Uterus (tissue), 4 donors: Measurements from ENCODE around the gene DUSP6. TPM values are rescaled to one million over a fixed set of nuclear protein-coding genes. Genes with fewer than 3 reads are reported as not detected.

ENCODE experiments used
- DNase-seq, 2 donors: peaks; one replicate each; pipeline ENCODE4 v3.0.0-alpha.2; 2019 to 2020
- H3K27ac ChIP-seq, 2 donors: fragments of 200-600 bp; sonication (generic); 1 replicate in 1 of 2; 2 replicates in 1 of 2; pipeline ENCODE4 v1.5.1; 2016 to 2018
- H3K27me3 ChIP-seq, 2 donors: fragments of 200-600 bp; sonication (generic); one replicate each; pipeline ENCODE4 v1.5.1; 2018 to 2019; ENCODE audit warnings: control low read depth in 1 of 2
- H3K36me3 ChIP-seq, 2 donors: fragments of 200-600 bp; sonication (generic); one replicate each; pipeline ENCODE4 v1.5.1; 2019; ENCODE audit warnings: control low read depth in 1 of 2
- H3K4me1 ChIP-seq, 2 donors: fragments of 200-600 bp; sonication (generic); one replicate each; pipeline ENCODE4 v1.5.1; 2018 to 2019; ENCODE audit warnings: control low read depth in 1 of 2
- H3K4me3 ChIP-seq, 2 donors: fragments of 200-600 bp; sonication (generic); 1 replicate in 1 of 2; 2 replicates in 1 of 2; pipeline ENCODE4 v1.5.1; 2018 to 2019; ENCODE audit warnings: mild to moderate bottlenecking in 1 of 2
- H3K9me3 ChIP-seq, 2 donors: fragments of 200-600 bp; sonication (generic); one replicate each; pipeline ENCODE4 v1.5.1; 2019; ENCODE audit warnings: control low read depth in 1 of 2
- POLR2A ChIP-seq, 2 donors: fragments of 450-650 bp; IDR thresholded peaks; one replicate each; pipeline ENCODE4 v1.6.1; 2016; ENCODE audit warnings: antibody characterized with exemption in 2 of 2, mild to moderate bottlenecking in 1 of 2, moderate library complexity in 1 of 2
- intact Hi-C: fragments of 100-400 bp; cut with DNase I; formaldehyde crosslinking; loops from one replicate; pipeline ENCODE4 v1.15.1; 2023; ENCODE audit warnings: low total_unique reads
- total RNA-seq, 4 donors: library from RNA; depleted of rRNA in 3 of 4; stranded (reverse); fragments of >200 nt in 3 of 4; gene quantifications; one replicate each; pipeline versions ENCODE4 v1.1.0 to v1.2.4, GENCODE V29; 2014 to 2023
- TF ChIP-seq, protein P1 (sequence below), 4 experiments: fragments of 200-600 bp in 2 of 4; fragments of 450-650 bp in 2 of 4; sonication (generic) in 2 of 4; IDR thresholded peaks; one replicate each; pipeline ENCODE4 v1.5.1; 2016 to 2019; ENCODE audit warnings: antibody characterized with exemption in 4 of 4, mild to moderate bottlenecking in 2 of 4, moderate library complexity in 1 of 4
- donor health status: DM: yes; HTN: yes; CAD: no.

The DUSP6 gene
- total RNA-seq, 4 donors from 2014 or later, result 28.7 to 103 (median 77.6) TPM

DNA sequence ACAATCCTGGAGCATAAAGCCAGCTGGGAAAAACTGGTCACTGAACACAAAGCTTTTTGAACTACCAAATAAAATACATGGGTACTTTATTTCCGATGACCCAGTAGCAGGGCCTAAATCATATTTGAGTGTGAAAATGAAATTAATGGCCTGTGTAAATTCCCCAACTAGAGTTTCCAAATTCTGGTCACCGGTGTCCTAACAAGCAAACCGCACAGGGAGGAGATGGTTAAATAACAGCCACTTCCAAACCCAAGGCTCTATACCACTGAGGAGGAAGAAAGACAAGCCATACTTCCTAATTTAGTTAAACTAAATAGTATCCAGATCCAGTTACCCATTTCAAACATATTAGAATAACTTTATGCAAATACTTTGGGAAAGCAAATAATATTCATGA, 40.1 kb upstream of the DUSP6 start:
- intact Hi-C loops, result no loop called here
- no peak overlapping the region for H3K4me3 ChIP-seq
- no peak for DNase-seq
- H3K27ac ChIP-seq, result no peak overlapping the region
- no peaks in the 10 kb centered on the region for H3K4me1 ChIP-seq
- no peaks in the 10 kb centered on the region for H3K36me3 ChIP-seq
- TF ChIP-seq, protein P1, sequence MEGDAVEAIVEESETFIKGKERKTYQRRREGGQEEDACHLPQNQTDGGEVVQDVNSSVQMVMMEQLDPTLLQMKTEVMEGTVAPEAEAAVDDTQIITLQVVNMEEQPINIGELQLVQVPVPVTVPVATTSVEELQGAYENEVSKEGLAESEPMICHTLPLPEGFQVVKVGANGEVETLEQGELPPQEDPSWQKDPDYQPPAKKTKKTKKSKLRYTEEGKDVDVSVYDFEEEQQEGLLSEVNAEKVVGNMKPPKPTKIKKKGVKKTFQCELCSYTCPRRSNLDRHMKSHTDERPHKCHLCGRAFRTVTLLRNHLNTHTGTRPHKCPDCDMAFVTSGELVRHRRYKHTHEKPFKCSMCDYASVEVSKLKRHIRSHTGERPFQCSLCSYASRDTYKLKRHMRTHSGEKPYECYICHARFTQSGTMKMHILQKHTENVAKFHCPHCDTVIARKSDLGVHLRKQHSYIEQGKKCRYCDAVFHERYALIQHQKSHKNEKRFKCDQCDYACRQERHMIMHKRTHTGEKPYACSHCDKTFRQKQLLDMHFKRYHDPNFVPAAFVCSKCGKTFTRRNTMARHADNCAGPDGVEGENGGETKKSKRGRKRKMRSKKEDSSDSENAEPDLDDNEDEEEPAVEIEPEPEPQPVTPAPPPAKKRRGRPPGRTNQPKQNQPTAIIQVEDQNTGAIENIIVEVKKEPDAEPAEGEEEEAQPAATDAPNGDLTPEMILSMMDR (IDR thresholded peaks at IDR 0.05), result no peak
- TF ChIP-seq POLR2A (IDR thresholded peaks at IDR 0.05), result no peak
- H3K9me3 ChIP-seq, result no peaks in the 10 kb centered on the region
- H3K27me3 ChIP-seq, result no peaks in the 10 kb centered on the region

DNA sequence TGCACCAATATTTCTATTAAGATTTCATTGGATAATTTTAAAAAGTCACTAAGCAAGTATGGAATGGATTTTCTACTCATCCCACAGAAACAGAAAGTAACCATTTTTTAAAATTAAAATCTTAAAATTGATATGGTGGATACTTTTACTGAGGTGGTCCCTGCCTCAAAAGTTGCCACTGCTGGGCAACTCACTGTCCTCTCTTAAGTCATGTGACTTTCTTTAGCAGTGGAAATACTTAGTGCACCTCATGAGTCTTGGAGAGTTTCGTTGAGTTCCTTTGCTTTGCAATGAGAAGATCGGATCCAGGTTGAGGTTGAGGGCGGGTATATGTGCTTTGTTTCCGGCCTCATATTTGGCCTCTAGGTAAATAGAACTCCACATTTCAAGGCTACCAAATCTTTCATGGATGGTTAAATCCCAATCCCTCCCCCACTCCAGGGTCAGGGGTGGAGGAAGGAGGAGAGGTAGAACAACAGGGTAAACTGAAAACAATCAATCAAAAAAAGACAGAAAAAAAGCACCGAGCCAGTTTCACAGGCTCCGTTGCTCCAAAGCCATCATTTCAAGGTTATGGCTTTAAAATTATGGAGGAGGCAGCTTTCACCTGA, 39.5 kb upstream of the DUSP6 start:
- Histone ChIP-seq H3K27ac (no peak overlapping the region), H3K27me3 (no peaks in the 10 kb centered on the region), H3K9me3 (no peaks in the 10 kb centered on the region), H3K36me3 (no peaks in the 10 kb centered on the region), H3K4me1 (no peaks in the 10 kb centered on the region), H3K4me3 (no peak overlapping the region)
- TF ChIP-seq, protein P1 (IDR thresholded peaks at IDR 0.05), result no peak
- TF ChIP-seq POLR2A (IDR thresholded peaks at IDR 0.05), result no peak
- DNase-seq, result no peak
- intact Hi-C loops, result no loop called here

DNA sequence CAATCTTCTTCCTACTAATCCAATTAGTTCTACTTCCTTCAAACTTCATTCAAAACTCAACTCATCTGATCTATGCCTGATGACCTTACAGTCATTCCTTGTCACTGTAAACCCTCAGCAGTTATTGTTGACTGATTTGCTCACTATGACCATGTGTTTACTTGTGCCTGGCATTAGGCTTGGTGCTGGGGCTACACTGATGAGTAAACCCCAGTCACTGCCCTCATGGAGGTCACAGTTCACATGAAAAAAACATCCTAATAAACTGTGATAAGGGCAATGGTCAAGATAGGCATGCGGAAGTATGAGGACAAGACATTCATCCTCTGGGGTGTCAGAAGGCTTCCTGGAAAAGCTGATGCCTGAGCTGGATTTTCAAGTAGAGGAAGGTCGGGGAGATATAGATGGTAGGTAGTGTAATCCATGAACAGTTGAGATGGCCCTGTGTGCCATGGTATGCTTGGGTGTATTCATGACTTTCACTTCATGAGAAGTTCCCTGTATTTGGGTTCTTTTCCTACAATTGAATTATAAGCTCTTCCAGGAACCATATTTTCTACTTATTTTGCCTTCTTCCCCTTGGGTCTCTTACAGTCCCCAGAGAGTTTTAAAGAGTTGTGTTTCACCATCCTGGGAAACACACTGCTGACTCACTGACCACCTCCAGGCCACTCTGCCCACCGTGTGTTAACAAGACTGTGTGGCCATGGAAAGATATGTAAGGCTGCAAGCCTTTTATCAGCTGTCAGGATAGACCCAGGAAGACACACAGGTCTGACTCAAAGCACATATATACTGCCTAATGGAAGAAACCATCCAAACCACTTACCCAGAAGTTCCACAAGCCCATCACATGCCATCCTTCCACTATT, 38.7 kb upstream of the DUSP6 start:
- peak overlapping the region in 1 of 2 donors; percentile 68 for H3K27ac ChIP-seq
- no peaks in the 10 kb centered on the region for H3K27me3 ChIP-seq
- H3K4me1 ChIP-seq, result no peaks in the 10 kb centered on the region
- intact Hi-C loops, result no loop called here
- no peak overlapping the region for H3K4me3 ChIP-seq
- DNase-seq, result no peak
- H3K9me3 ChIP-seq, result no peaks in the 10 kb centered on the region
- H3K36me3 ChIP-seq, result no peaks in the 10 kb centered on the region
- no peak for TF ChIP-seq POLR2A (IDR thresholded peaks at IDR 0.05)
- TF ChIP-seq, protein P1 (IDR thresholded peaks at IDR 0.05), result no peak

DNA sequence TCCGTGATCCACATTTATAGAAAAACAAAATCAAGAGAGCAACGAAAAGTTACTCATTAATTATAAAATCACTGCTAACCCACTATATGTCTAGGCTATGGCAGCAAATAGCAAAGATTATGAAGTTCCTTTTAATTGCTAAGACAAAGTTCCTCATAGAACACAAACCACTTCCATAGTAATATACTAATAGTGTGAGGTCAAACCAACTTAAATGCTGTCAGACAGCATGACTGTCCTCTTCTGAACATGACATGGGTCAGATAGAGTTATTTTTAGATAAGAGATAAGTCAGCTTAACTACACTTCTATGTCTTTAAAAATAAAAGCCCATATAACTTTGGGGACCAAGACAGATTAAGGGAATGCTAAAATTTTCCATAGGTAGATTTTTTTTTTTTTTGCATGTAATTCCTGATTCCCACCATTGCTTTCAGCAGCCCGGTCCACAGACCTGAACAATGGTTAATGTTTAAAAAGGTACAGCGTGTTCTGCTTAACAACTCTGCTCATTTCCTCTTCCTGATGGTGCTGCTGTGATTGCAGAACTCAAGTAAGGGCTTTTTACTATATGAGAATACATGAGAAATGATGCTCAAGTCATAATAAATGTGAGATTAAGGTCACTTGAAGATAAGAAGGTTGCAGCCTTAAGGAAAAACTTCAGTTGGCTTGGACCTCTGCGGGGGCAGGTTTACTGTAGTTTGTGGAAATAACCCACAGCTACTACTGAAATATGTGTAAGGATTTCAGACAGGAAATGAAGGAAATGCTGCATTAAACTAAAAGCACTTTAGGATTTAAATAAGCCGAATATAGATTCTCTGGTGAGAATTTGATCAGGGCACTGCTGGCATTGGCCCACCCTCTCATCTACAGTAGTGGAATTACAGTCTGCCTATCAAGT, 37.7 kb upstream of the DUSP6 start:
- Histone ChIP-seq H3K4me1 (no peaks in the 10 kb centered on the region), H3K36me3 (no peaks in the 10 kb centered on the region), H3K27me3 (no peaks in the 10 kb centered on the region), H3K4me3 (no peak overlapping the region), H3K27ac (peak overlapping the region in 1 of 2 donors; percentile 68), H3K9me3 (no peaks in the 10 kb centered on the region)
- TF ChIP-seq, protein P1 (IDR thresholded peaks at IDR 0.05), result peak in 1 of 4 experiments; percentile 2
- TF ChIP-seq POLR2A (IDR thresholded peaks at IDR 0.05), result no peak
- peak in 1 of 2 donors; percentile 23 for DNase-seq
- intact Hi-C loops, result no loop called here
